B cell (primary cell): ENCODE measurements around the gene SMR3A. TPM values are rescaled to one million over a fixed set of nuclear protein-coding genes. Genes with fewer than 3 reads are reported as not detected.

Experiments
- ATAC-seq: fragments of 200-7000 bp; cut with Tn5 transposase; one replicate; pipeline ENCODE4 v1.10.0; 2021; ENCODE audit warnings: low read depth, mild to moderate bottlenecking, moderate number of reproducible peaks, moderate library complexity
- CTCF ChIA-PET: fragments of 350-600 bp; sonication (Branson Sonifier 250); formaldehyde crosslinking; loops from one replicate; lab custom pipeline; 2021; ENCODE audit warnings: antibody characterized with exemption, inconsistent platforms; lab: Charles Lee
- POLR2A ChIA-PET: fragments of 350-600 bp; sonication (Branson Sonifier 250); formaldehyde crosslinking; loops from one replicate; lab custom pipeline; 2021; ENCODE audit warnings: antibody characterized with exemption; lab: Charles Lee
- DNase-seq: peaks from one replicate; pipeline ENCODE4 v3.0.0; 2013
- H2AFZ ChIP-seq: 2 replicates; pipeline ENCODE4 v1.6.1; 2012; ENCODE audit warnings: mild to moderate bottlenecking, low read depth, low read length; ENCODE audit not compliant: insufficient read depth, poor library complexity, severe bottlenecking
- H3K27ac ChIP-seq, 2 donors: 1 replicate in 1 of 2; 2 replicates in 1 of 2; pipeline ENCODE4 v1.5.1; 2012 to 2013; ENCODE audit warnings: low read length in 2 of 2, mild to moderate bottlenecking in 2 of 2, moderate library complexity in 1 of 2
- H3K27me3 ChIP-seq, 4 experiments: fragments of 200-600 bp in 1 of 4; sonication (generic) in 1 of 4; replicated peaks in 1 of 4; 1 replicate in 2 of 4; 2 replicates in 2 of 4; pipeline versions ENCODE4 v1.6.1 to v1.7.0; 2013 to 2016; ENCODE audit warnings: low read length in 3 of 4, mild to moderate bottlenecking in 2 of 4, mixed read lengths in 1 of 4, moderate library complexity in 1 of 4; ENCODE audit not compliant: insufficient read depth in 4 of 4, control insufficient read depth in 3 of 4; ENCODE audit errors: control extremely low read depth in 1 of 4
- H3K36me3 ChIP-seq, 2 experiments: replicated peaks in 1 of 2; 1 replicate in 1 of 2; 2 replicates in 1 of 2; pipeline versions ENCODE4 v1.6.1 to v1.7.1; 2013; ENCODE audit warnings: low read length in 1 of 2; ENCODE audit not compliant: insufficient read depth in 2 of 2, control insufficient read depth in 1 of 2; ENCODE audit errors: control extremely low read depth in 1 of 2, extremely low read depth in 1 of 2
- H3K4me1 ChIP-seq, 2 donors: fragments of 200-600 bp in 1 of 2; sonication (generic) in 1 of 2; 1 replicate in 1 of 2; 2 replicates in 1 of 2; pipeline versions ENCODE4 v1.5.1 to v1.6.1; 2013 to 2017; ENCODE audit warnings: low read length in 2 of 2; ENCODE audit not compliant: control insufficient read depth in 2 of 2, insufficient read depth in 2 of 2
- H3K4me2 ChIP-seq: replicated peaks from 2 replicates; pipeline ENCODE3; 2012; ENCODE audit warnings: mild to moderate bottlenecking, low read depth, low read length; ENCODE audit not compliant: poor library complexity, severe bottlenecking
- H3K4me3 ChIP-seq, 5 experiments: fragments of 200-600 bp in 1 of 5; sonication (generic) in 1 of 5; 1 replicate in 3 of 5; 2 replicates in 2 of 5; pipeline versions ENCODE4 v1.5.1 to v1.7.0; 2011 to 2016; ENCODE audit warnings: low read length in 4 of 5, mild to moderate bottlenecking in 4 of 5, low read depth in 2 of 5, control low read depth in 1 of 5, moderate library complexity in 1 of 5; ENCODE audit not compliant: insufficient read depth in 1 of 5; ENCODE audit errors: control extremely low read depth in 1 of 5, extremely low read depth in 1 of 5
- H3K79me2 ChIP-seq: fragments of 200-600 bp; sonication (generic); one replicate; pipeline ENCODE4 v1.6.0; 2016; ENCODE audit warnings: low read length; ENCODE audit not compliant: control insufficient read depth, insufficient read depth
- H3K9ac ChIP-seq: fragments of 200-600 bp; sonication (generic); 2 replicates; pipeline ENCODE4 v1.6.1; 2017; ENCODE audit warnings: mild to moderate bottlenecking, low read length, moderate library complexity
- H3K9me3 ChIP-seq, 3 donors: one replicate each; pipeline versions ENCODE4 v1.6.1 to v1.7.1; 2013; ENCODE audit warnings: low read length in 2 of 3; ENCODE audit not compliant: control insufficient read depth in 2 of 3, insufficient read depth in 1 of 3; ENCODE audit errors: control extremely low read depth in 1 of 3
- H4K20me1 ChIP-seq: 2 replicates; pipeline ENCODE4 v1.6.0; 2012; ENCODE audit warnings: mild to moderate bottlenecking, low read length; ENCODE audit not compliant: insufficient read depth, control insufficient read depth, poor library complexity, severe bottlenecking
- H3K27ac Mint-ChIP-seq: one replicate; pipeline ENCODE4 v1.8.0; 2021; ENCODE audit warnings: mixed read lengths
- H3K27me3 Mint-ChIP-seq: one replicate; pipeline ENCODE4 v1.8.0; 2021; ENCODE audit warnings: mixed read lengths
- H3K4me1 Mint-ChIP-seq: one replicate; pipeline ENCODE4 v1.8.0; 2021; ENCODE audit warnings: mixed read lengths
- H3K4me3 Mint-ChIP-seq: one replicate; pipeline ENCODE4 v1.8.0; 2021; ENCODE audit warnings: mixed read lengths
- H3K9me3 Mint-ChIP-seq: one replicate; pipeline ENCODE4 v1.8.0; 2022; ENCODE audit warnings: mixed read lengths; ENCODE audit not compliant: insufficient read depth
- CTCF ChIP-seq: fragments of 200-600 bp; IDR thresholded peaks from one replicate; pipeline ENCODE4 v1.8.0; 2022; ENCODE audit warnings: antibody characterized with exemption, mild to moderate bottlenecking
- EZH2 ChIP-seq: IDR thresholded peaks from 2 replicates; pipeline ENCODE4 v1.6.1; 2012; ENCODE audit warnings: borderline replicate concordance, low read depth, mild to moderate bottlenecking, moderate library complexity, low read length; ENCODE audit not compliant: insufficient read depth, poor library complexity, severe bottlenecking
- WGBS: methylation state at CpG from one replicate; pipeline ENCODE4 v1.1.5; 2013; ENCODE audit warnings: missing lambda C conversion rate; ENCODE audit not compliant: insufficient coverage; 5-methylcytosine and 5-hydroxymethylcytosine counted together
- intact Hi-C: fragments of 100-400 bp; cut with micrococcal nuclease; formaldehyde crosslinking; loops from one replicate; pipeline ENCODE4 v1.10.0; 2022
- polyA plus RNA-seq: library from polyadenylated mRNA; depleted of rRNA; stranded (reverse); fragments of >200 nt; gene quantifications from 2 replicates; pipeline ENCODE4 v1.2.3, GENCODE V29; 2012
- total RNA-seq, 2 donors: library from RNA; stranded (reverse); fragments of 120-200 nt in 1 of 2; gene quantifications; 1 replicate in 1 of 2; 2 replicates in 1 of 2; pipeline versions ENCODE4 v1.2.3 to v1.2.4, GENCODE V29; 2013 to 2022

Gene SMR3A
- total and polyA plus RNA-seq, 2 donors (not counting 1 experiment from before 2014, with no cell fraction given): not detected

DNA sequence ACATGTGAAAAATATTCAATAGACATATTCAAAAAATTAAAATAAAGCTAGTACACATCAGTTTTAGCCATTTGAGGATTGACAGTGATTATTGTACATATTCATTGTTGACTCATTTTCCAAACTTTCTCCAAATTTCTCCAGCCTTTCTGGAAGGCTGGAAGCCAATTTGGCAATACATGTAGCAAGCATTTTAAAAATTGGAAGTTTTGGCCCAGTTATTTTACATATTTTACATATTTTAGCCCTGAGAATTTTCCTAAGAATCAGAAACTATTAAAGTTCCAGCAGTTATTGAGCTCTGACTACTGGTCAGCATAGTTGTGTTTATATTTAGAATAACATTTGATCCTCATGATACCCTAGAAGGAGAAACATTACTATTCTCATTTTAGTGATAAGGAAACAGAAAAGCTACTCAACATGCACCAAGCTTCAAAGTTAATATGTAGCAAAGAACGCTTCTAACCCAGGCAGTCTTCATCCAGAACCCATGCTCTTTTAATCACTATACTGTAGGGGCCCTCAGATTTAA, 22.6 kb upstream of the SMR3A start:
- Mint-ChIP-seq H3K27ac (no peak overlapping the region), H3K27me3 (no peaks in the 10 kb centered on the region), H3K9me3 (no peaks in the 10 kb centered on the region), H3K4me3 (no peak overlapping the region), H3K4me1 (no peaks in the 10 kb centered on the region)
- ChIA-PET CTCF (no interaction called here), POLR2A (no interaction called here)
- no peak overlapping the region for H3K4me3 ChIP-seq
- H3K79me2 ChIP-seq: no peaks in the 10 kb centered on the region
- TF ChIP-seq CTCF (no peak), EZH2 (no peak)
- H3K27ac ChIP-seq: no peak overlapping the region
- H2AFZ ChIP-seq: no peak overlapping the region
- H3K9me3 ChIP-seq: no peaks in the 10 kb centered on the region
- no peaks in the 10 kb centered on the region for H4K20me1 ChIP-seq
- no peak for DNase-seq
- no peak for ATAC-seq
- intact Hi-C loops: no loop called here
- no peaks in the 10 kb centered on the region for H3K27me3 ChIP-seq
- H3K36me3 ChIP-seq: no peaks in the 10 kb centered on the region
- H3K4me2 ChIP-seq: no peak overlapping the region
- H3K4me1 ChIP-seq: no peaks in the 10 kb centered on the region
- WGBS: no CpG with 5 or more reads among the region's 1 CpG
- H3K9ac ChIP-seq: no peak overlapping the region

DNA sequence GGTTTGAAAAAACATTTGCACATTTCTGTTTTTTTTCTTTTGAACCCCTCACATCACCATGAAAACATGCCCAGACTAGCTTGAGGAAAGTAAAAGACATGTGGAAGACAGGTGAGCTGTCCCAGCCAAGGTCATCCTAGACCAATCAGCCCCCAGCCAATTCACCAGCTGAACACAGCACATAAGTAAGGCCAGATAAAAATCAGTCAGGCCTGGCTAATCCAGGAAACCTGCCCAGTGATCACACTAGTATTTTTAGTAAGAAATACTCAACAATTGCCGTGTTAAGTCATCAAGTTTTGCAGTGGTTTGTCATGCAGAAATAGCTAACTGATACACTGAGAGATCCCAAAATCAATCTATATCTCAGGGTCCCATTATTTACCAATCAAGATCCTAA, 4.4 kb upstream of the SMR3A start:
- no peaks in the 10 kb centered on the region for H3K27me3 Mint-ChIP-seq
- H3K4me3 Mint-ChIP-seq: no peak overlapping the region
- no peak overlapping the region for H3K4me2 ChIP-seq
- no peak overlapping the region for H3K27ac ChIP-seq
- no peak overlapping the region for H3K27ac Mint-ChIP-seq
- no peaks in the 10 kb centered on the region for H3K36me3 ChIP-seq
- H3K4me1 ChIP-seq: no peaks in the 10 kb centered on the region
- no peak overlapping the region for H3K9ac ChIP-seq
- H3K9me3 Mint-ChIP-seq: no peaks in the 10 kb centered on the region
- POLR2A ChIA-PET: no interaction called here
- H3K27me3 ChIP-seq: no peaks in the 10 kb centered on the region
- WGBS: 33% methylated on average over 1 of the region's 1 CpG
- CTCF ChIA-PET: no interaction called here
- no peak for ATAC-seq
- no peaks in the 10 kb centered on the region for H3K4me1 Mint-ChIP-seq
- no peaks in the 10 kb centered on the region for H4K20me1 ChIP-seq
- H3K4me3 ChIP-seq: no peak overlapping the region
- no peaks in the 10 kb centered on the region for H3K9me3 ChIP-seq
- TF ChIP-seq EZH2 (no peak), CTCF (no peak)
- H2AFZ ChIP-seq: no peak overlapping the region
- no peaks in the 10 kb centered on the region for H3K79me2 ChIP-seq
- intact Hi-C loops: no loop called here
- DNase-seq: no peak
